HG03457 (cell line): ENCODE data around the gene HMMR.

Source experiments
- ATAC-seq: cut with Tn5 transposase; IDR thresholded peaks from one replicate; pipeline ENCODE4 v1.9.1; 2021; ENCODE audit warnings: moderate number of reproducible peaks; ENCODE audit not compliant: unreplicated experiment

HMMR gene

DNA sequence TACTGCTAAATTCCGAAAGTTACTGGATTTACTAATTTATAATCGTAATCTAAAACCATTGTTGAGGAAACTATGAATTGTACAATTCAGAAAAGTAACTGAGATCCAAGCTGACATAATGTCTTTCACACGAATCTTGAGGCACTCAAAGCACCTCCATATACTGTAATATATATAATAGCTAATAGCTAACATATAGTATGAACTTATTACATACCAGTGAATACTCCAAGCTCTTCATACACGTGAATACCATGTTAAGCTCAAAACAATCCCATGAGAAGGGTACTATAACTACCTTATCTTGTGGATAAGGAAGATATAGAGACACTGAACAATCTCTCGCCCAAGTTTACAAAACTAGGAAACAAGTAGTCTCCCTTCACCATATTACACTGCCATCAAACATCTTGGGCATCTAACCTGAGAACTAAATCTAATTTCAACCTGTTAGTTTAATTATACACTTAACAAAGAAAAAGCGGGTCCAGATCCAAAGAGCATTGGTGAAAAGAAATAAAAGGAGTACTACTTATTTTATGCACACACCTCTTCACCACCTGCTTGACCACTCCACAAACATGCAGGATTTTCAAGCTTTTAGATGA lies 1.6 kb upstream of the HMMR start:
- no peak for ATAC-seq

DNA sequence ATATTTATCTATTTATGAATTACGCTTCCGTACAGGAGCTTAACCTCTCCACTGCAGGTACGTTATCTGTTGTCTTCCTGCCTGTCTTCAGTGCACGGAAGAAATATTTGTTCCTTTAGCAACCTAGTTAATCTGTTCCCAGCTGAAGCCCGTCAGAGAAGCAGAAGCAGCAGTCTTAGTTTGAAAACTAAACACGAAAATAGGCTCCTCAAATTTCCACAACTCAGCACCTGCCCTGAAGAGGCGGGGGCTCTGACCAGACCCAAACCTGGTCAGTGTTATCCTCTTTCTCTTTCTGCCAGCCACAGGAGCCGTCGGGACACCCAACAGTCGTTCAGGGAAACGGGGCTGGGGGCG lies 992 bp upstream of the HMMR start:
- ATAC-seq, result peak; percentile 4

GRCh38 chr5:163459819-163460561 lies 442 bp upstream of the HMMR start, which contains the start of gene NUDCD2:
NUDCD2 (minus strand) TSS chr5:163460102; CDS start chr5:163460050, 52 bp downstream.
- ATAC-seq, result peak; percentile 78

GRCh38 chr5:163463063-163463435 lies 2.6 kb downstream of the HMMR start:
- ATAC-seq, result no peak

GRCh38 chr5:163467682-163468081 lies 7.2 kb downstream of the HMMR start:
- no peak for ATAC-seq

GRCh38 chr5:163473635-163474243 lies 13.3 kb downstream of the HMMR start:
- ATAC-seq, result no peak

DNA sequence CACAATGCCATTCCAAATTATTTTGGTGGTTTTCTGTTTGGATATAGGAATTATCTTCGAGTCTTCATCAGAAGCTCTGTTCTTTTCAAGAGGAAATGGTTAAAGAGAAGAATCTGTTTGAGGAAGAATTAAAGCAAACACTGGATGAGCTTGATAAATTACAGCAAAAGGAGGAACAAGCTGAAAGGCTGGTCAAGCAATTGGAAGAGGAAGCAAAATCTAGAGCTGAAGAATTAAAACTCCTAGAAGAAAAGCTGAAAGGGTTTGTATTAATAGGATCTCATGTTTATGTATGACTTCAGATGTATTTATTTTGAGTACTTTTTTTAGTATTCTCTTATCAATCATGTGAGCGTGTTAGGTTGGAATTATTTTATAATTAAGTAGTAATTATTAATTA lies 15.0 kb downstream of the HMMR start:
- no peak for ATAC-seq

DNA sequence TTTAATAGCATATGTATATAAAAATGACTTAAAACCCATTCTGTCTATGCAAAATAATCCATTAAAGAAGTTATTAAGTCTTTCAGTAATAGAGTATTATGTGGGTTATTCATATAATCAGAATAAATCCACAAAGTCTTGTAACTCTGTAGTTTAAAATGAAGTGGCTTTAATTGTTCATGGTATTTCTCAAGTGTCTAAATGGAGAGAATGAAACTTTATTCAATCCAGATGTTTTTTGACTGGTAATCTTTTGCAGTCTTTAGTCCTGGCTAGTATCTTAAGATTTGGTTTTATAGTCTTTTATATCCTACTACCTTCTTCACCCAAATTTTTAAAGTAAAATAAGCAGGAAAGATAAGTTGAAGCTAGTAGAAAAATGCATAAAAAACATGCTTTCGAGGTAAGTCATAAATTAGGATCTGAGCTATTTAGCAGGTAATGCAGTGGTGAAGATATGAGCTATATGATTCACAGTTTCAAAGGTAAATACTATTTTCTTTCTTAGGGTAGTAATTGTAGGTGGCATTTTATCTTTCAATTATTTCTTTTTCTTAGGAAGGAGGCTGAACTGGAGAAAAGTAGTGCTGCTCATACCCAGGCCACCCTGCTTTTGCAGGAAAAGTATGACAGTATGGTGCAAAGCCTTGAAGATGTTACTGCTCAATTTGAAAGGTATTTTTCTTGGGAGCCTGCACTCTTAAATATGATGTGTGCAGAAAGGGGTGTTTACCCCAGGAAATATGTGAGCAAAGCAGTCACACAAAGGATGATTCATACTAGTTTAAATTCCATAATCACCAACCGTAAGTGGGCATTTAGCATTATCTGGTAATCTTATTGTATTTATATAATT lies 17.9 kb downstream of the HMMR start:
- ATAC-seq, result no peak

DNA sequence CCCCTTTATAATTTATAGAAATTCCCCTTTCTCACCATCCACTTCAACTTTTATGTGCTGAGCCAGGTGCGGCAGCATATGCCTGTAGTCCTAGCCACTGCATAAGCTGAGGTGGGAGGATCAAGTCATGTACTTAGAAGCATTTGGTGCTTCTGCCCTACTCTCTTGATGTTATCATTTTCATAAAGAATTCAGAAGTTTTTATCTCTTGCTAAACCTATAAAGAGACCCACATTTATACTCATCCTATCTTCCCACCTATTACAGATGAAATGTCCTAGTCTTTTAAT lies 18.5 kb downstream of the HMMR start:
- ATAC-seq, result no peak

GRCh38 chr5:163489055-163489744 lies 28.8 kb downstream of the HMMR start:
- ATAC-seq, result no peak

- no peak for ATAC-seq
These were observed 29.3 kb downstream of the HMMR start for GRCh38 chr5:163489745-163490075.

- no peak for ATAC-seq
These were observed 35.9 kb downstream of the HMMR start for GRCh38 chr5:163496286-163496685.

GRCh38 chr5:163497315-163497714 lies 36.9 kb downstream of the HMMR start:
- no peak for ATAC-seq

GRCh38 chr5:163498886-163499285 lies 38.5 kb downstream of the HMMR start:
- no peak for ATAC-seq

DNA sequence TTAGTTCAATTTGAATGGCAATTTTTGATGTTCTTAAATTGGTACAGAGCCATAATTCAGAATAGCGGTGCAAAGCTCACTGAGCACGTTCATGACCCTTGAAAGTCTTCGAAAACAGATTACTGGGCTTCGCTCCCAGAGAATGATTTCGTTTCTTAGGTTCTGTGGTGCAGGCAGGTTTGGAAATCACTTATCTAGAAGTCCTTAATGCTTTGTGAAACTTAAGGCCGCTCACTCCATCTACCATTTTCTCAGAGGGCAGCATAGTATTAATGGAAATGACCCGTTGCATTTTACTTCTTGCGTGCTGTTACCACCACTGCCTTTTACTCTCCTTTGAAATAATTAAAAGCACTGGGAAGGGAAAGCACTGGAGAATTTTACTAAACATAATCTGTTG lies 42.1 kb downstream of the HMMR start:
- no peak for ATAC-seq

- ATAC-seq, result no peak
These were observed 43.0 kb downstream of the HMMR start for GRCh38 chr5:163503106-163504078.

- no peak for ATAC-seq
These were observed 43.9 kb downstream of the HMMR start for GRCh38 chr5:163504079-163504931.

DNA sequence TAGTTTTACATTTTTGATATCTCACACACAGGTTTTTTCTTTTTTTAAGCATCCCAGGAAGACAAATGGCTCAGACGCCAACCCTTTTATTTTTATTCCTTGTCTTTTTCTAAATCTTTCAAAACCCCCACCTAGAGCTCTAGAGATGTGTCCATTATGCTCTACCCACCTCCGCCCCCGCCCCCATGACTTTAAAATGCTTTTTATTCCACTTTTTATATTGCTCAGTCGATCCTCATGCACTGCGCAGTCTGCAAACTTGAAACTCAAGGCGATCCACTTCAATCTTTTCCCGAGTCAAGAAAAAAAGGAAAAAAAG lies 44.6 kb downstream of the HMMR start:
- no peak for ATAC-seq

- peak; percentile 93 for ATAC-seq
These were observed 45.1 kb downstream of the HMMR start, which contains the start of gene MAT2B for GRCh38 chr5:163505368-163506094. MAT2B (plus strand) TSS chr5:163505619; CDS start chr5:163505687, 68 bp downstream.
